H54 (cell line): Measurements from ENCODE around the gene TDRD7.

Experiments
- DNase-seq: peaks from one replicate; pipeline ENCODE4 v3.0.0; 2011; ENCODE audit warnings: low spot score, mixed read lengths; ENCODE audit not compliant: insufficient read length
- FAIRE-seq: peaks from 3 replicates; lab custom pipeline; 2011; peaks lifted over from hg19 to GRCh38; lab: Jason Lieb, UNC
- POLR2A ChIP-seq: IDR thresholded peaks from 2 replicates; pipeline ENCODE4 v1.6.1; 2011; ENCODE audit warnings: low read depth, mild to moderate bottlenecking, low read length

The TDRD7 gene

GRCh38 chr9:97534961-97535594, 123.2 kb downstream of the TDRD7 start:
- FAIRE-seq (no peak), DNase-seq (no peak)
- no peak for TF ChIP-seq POLR2A

- TF ChIP-seq POLR2A: no peak
- FAIRE-seq (no peak), DNase-seq (no peak)
These were observed 123.9 kb downstream of the TDRD7 start for GRCh38 chr9:97535771-97536170.

GRCh38 chr9:97536480-97536879, 124.6 kb downstream of the TDRD7 start:
- DNase-seq: no peak
- FAIRE-seq: no peak
- TF ChIP-seq POLR2A: no peak

- TF ChIP-seq POLR2A: no peak
- FAIRE-seq (peak; percentile 94), DNase-seq (peak; percentile 79)
These were observed 131.7 kb downstream of the TDRD7 start for GRCh38 chr9:97543561-97543960.

- TF ChIP-seq POLR2A: no peak
- no peak for FAIRE-seq
- DNase-seq: no peak
These were observed 133.6 kb downstream of the TDRD7 start for GRCh38 chr9:97545486-97545885.
